Measurements from ENCODE around the gene CDCA7L. TPM values are rescaled to one million over a fixed set of nuclear protein-coding genes. Genes with fewer than 3 reads are reported as not detected.
"Not testable (repeated sequence)": the region's sequence is repeated elsewhere in the genome, so short reads cannot be mapped to it uniquely, and the experiment has no call there.

CDCA7L gene
- total RNA-seq, 1 donor from 2014 or later: 59.1 TPM

DNA sequence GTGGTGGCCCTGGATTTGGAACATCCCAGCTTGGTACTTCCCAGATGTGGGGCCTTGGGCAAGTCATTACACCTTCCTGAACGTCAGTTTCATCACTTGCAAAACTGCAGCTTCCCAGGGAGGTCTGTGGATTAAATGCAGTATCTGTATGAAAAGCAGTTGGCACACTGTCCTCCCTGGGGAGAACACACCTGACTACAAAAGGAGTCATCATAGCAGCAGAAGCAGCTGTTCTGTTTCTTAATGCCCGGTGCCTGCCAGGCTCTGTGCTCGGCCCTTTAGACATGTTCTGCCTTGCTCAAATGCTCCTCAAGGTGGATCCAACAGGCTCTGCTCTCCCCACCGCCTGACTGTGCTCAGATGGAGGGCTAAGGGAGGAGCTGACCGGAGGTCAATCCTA, 31.0 kb downstream of the CDCA7L start:
- DNase-seq (ENCODE audit: missing footprints) (no peak), ATAC-seq (no peak)
- intact Hi-C loops (cut with DNase I): no loop called here

DNA sequence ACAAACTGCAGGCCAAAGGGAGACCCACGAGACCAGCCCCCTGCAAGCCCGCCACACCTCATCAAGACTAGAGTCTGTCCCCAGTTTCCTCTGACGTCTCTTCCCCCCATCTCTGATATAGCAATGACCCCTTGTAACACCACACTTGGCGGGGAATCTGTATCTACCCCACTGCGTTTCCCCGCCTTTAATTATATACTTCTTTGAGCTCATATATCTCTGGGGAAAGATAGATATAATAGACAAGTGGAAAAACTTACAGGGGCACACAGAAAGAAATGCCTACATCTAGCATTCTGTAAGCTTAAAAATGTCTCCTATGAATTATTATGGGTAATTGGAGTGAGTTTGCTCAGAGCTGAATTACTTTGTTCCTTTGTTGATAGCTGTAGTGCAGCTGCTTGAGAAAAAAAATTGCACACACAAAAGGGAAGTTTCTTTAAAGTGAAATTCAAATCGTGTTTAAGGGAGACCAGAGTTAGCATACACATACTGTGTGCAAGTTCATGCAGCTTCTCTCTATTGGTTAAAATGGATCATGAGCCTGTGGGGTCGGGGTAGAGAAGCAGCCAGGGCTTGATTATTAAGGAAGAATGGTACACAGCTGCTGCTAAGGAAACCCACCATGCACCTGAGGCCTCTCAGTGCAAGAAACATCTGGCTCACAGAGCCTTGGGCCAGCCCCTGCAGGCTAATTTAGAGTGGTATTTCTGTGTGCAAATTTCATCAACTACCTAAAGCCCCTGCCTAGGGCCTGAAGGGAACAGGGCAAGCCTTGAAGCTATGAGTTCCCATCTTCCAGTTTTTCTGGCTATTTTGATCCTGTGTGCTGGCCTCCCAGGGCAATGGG, 32.5 kb downstream of the CDCA7L start:
- DNase-seq (ENCODE audit: missing footprints) (no peak), ATAC-seq (no peak)
- intact Hi-C loops (cut with DNase I): loop anchor here (2.0 kb wide), 1 partner anchor 32 kb away; the partner anchor contains the start of gene CDCA7L

DNA sequence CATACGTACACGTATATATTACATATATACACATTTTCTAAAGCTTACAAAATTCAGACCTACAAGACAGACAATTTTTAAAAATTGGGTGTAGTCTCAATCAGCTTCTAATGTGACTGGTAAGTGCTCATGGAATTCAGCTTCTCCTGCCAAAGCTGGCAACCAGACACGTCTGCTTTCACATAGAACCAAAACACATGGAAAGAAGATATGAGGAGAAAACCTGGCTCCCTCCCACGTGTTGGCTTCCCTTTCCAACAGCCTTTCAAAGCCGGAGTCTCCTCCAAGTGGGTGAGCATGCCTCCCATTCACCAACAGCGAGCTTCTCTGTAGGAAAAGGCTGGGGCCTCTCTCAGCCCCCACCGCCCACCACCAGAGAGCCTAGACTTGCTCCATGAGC, 33.4 kb downstream of the CDCA7L start:
- intact Hi-C loops (cut with DNase I): loop anchor here (2.0 kb wide), 1 partner anchor 32 kb away; the partner anchor contains the start of gene CDCA7L
- peak; percentile 67 for ATAC-seq

DNA sequence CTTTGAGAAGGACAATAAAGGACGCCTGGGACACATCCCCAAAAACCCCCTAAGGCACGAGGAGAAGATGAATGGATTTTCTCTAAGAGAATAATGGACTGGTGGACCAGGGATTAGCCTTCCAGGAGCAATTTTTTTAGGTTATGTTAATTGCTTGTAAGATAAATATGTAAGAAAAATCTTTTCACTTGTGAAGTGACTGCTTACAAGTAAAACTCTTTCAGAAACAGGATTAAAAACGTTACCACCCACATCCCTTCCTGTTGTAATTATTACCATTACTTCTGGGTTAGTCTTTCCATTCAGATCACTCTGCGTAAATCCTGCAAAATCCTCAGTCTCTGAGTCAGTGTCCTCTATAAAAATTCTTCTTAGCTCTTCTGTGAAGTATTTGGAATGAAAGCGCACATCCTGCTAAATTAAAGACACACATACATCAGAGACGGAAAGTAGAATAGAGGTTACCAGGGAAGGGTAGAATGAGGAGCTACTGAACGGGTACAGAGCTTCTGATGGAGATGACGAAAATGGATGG, 34.3 kb downstream of the CDCA7L start:
- ATAC-seq (no peak), DNase-seq (ENCODE audit: missing footprints) (no peak)
- intact Hi-C loops (cut with DNase I): no loop called here

More for the DNA sequence above, 33.4 kb downstream of the CDCA7L start:
- no peak for DNase-seq (ENCODE audit: missing footprints)

DNA sequence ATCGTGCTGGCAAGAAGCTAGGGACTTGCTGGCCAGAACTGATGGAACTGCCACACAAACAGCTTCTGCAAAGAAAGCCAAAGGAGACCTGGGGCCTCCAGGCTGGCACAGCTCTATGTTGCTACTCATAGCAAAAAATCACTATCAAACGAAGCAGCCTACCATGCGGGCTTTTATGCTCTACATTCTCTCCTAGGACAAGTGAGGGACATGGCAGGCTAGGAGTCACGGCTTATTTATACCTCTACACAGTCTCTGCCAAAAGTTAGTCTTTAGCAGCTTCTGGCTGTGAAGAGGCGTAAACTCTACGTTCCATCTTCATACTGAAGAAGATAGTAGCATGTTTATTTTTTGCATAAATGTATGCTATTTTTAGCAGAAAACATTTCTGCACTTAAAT, 35.4 kb downstream of the CDCA7L start:
- DNase-seq (ENCODE audit: missing footprints) (no peak), ATAC-seq (peak; percentile 87)
- intact Hi-C loops (cut with DNase I): no loop called here

DNA sequence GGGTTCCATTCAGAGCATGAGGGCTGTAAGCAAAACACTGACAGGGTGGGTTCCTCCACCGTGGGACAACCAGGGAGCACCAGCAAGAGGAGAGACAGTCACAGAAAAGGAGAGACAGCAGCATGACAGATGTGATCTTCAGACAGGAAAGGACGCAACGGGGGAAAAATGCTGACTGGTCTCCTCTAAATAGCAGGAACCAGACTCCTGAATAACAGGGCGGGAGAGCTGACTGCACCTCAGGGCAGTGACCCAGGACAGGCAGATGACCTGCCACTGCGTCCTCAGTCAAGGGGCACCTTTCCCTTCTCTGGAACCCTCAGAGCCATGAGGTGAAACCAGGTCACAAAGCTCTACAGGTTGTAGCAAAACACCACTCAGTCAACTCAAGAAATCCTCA, 37.0 kb downstream of the CDCA7L start:
- ATAC-seq (no peak), DNase-seq (ENCODE audit: missing footprints) (no peak)
- intact Hi-C loops (cut with DNase I): no loop called here

DNA sequence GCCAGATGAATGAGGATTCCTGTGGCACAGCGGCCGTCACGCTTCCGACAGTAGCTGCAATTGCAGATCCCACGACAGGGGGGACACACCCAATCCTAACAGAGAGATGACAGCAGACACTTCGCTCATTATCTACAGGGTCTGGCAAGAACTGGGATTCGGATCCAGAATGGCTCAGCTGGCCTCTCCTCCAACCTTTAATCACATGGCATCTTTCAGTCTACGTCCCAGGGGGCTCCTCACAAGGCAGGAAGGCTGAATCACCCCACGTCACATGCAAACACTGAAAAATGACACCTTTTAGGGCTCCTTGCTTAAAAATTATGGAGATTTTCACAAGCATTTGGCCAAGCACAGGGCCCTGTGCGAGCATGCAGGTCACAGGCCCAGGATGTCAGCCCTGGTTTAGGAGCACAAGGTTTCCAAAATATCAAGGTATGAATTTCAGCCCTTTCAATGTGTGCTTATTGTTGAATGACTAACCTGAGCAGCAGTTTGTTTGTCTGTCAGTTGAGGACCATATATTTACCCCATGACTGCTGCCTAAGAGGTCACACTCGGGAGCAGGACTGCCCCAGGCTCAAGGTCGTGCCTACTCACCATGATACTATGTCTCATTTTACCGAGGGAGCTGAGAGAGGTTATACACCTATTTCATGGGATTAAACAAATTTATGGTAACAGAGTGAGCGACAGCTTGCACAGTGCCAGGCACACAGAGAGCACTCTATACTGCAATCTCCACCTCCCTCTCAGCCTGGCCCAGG, 42.5 kb downstream of the CDCA7L start:
- DNase-seq (ENCODE audit: missing footprints) (no peak), ATAC-seq (peak; percentile 43)
- intact Hi-C loops (cut with DNase I): no loop called here

DNA sequence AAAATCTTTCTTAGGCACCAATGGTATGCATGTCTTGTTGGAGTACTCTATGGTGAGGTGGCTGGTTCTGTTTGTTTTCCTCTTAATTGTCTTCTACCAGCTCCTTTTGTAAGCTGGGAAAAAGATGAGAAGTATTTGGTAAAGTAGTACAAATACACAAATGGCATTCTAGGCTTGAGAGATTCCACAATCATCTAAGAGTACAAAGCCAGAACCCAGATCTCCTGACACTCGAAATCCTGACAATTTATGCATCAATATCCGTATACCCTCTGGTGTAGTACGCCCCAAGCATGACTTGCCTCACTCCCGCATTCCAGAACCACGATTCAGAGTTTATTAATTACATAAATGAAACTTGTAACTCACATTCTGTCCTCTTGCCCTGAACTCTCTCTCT, 43.5 kb downstream of the CDCA7L start:
- DNase-seq (ENCODE audit: missing footprints) (no peak), ATAC-seq (no peak)
- intact Hi-C loops (cut with DNase I): no loop called here

DNA sequence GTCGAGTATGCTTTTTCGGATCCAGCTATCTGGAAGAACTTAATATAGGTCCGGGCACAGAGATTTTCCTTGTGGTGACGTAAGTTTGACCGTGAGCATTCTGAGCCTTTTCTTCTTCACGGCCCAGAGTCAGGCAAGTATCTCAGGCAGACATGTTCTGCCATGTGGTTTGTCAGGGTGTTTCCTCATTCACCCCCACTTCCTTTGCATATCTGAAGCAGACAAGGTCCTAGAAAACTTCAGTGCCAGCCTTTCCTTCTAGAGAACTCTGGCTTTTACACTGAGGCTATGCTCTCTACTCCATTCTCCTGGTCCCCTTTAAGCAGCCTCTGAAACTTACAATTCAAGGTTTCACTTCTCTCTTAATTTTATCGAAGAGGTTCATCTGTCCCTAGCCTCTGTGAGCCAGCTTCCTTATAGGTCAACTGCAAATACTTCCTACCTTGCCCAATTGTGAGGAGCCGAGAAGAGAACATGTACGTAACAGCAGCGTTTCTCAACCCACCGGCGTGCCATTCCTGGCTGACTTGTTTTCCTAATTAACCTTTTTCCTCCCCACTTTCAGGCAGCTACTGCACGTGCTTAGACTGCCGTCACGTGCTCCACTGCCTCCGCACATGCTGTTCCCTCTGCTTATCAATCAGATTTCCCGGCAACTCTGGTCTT, 47.3 kb downstream of the CDCA7L start:
- ATAC-seq (peak; percentile 15), DNase-seq (ENCODE audit: missing footprints) (peak; percentile 72)
- intact Hi-C loops (cut with DNase I): no loop called here

DNA sequence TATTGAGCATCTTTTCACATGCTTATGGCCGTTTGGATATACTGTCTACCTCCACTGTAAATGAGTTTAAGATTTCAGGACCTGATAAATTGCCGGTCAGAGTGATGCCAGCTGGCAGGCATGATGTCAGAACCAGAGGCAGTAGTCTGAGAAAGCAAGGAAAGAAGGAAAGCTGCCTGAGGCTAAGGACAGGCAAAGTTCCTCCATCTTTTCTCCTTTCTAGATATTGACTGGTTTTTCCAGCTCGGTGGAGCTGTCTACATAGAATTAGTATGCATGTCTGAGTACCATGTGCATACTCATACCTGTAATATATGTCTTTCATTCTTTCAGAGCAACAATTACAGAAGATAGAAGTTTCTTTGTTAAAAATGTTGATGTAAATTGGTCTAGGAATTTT, 52.3 kb downstream of the CDCA7L start:
- no peak for DNase-seq (ENCODE audit: missing footprints)
- intact Hi-C loops (cut with DNase I): no loop called here
- no peak for ATAC-seq

DNA sequence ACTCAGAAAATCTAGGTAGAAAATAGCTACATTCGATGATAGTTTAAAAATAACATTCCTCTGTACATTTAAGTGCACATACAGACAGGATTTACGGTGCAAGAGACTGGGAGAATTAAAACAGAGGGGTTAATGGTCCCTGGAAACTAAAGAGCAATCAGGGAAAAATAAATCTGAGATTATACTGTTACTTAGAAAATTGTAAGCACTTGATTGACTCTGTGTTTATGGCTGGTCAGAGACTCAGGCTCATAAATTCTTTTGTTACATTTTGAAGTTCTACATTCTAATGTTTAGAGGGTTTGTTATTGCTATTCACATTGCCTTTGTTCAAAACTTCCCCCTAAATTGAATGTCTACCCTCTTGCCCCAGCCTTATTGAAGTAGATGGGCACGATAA, 54.4 kb downstream of the CDCA7L start:
- ATAC-seq (no peak), DNase-seq (ENCODE audit: missing footprints) (no peak)
- intact Hi-C loops (cut with DNase I): no loop called here

DNA sequence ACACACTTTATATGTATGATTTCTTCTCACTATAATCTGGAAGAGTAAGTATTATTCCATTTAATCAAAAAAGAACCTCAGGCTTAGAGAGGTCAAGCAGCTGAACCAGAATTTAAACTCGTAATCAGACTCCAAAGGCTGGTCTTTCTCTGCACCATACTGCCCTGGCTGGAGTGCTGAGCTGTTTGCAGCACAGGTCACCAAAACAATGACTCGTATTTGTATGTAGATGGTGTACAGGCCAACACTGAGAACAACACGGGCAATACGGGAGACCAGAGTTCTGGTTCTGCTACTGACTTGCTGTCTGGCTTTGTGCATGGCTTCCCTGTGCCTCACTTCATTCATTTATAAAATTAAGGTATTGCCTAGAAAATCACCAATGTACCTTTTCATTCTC, 57.9 kb downstream of the CDCA7L start:
- no peak for ATAC-seq
- intact Hi-C loops (cut with DNase I): no loop called here
- no peak for DNase-seq (ENCODE audit: missing footprints)

DNA sequence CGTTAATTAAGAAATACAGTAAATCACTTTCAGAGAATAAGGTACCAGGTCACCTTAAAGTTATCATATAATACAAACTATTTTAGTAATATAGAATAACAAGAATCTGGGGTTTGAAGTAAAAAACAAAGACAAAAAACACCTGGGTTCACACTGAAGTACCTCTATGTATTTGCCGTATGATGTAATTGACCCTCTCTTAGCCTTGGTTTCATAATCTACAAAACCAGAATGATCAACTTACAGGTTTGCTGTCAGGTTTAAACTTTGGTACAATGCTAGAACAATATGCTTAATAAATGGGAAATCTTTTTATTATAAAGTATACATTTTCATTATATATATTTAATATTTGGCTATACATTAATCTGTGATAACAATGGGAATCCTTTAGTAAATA, 58.3 kb downstream of the CDCA7L start:
- ATAC-seq: no peak
- intact Hi-C loops (cut with DNase I): no loop called here
- no peak for DNase-seq (ENCODE audit: missing footprints)

DNA sequence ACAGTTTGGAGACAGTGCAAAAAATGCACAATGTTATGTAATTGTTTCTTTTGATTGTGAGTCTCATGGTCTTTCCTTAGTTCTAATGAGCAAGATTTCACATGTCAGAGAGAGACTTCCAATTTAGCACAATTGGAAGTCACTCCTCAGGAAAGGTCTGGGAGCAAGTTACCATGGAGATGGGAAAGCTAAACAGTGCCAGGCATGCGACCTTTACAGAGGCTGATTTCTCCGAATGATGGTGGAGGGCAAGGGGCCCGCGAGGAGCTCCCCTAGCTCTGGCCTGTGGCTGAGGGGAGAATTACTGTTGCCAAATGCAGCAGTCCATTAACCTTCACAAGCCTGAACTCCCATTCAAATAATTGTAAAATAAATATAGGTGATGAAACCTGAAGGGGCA, 59.3 kb downstream of the CDCA7L start:
- ATAC-seq (no peak), DNase-seq (ENCODE audit: missing footprints) (no peak)
- intact Hi-C loops (cut with DNase I): no loop called here

DNA sequence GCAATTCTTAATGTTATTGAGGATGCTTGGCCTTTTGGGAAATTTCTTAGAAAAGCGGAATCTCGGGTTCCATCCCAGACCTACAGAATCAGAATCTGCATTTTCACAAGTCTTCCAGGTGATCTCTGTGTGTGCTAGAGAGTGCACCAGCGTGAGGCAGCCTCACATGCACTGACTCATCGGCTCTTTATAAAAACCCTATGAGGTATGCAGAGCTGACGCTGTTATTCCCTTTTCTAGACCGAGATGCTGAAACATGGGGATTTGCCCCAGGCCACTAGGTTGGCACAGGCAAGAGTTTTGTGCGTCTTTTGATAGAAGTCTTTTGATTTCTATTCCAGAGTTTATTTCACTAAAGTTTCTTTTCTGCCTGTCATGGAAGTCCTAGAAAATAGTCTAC, 61.2 kb downstream of the CDCA7L start:
- ATAC-seq (no peak), DNase-seq (ENCODE audit: missing footprints) (no peak)
- intact Hi-C loops (cut with DNase I): no loop called here

DNA sequence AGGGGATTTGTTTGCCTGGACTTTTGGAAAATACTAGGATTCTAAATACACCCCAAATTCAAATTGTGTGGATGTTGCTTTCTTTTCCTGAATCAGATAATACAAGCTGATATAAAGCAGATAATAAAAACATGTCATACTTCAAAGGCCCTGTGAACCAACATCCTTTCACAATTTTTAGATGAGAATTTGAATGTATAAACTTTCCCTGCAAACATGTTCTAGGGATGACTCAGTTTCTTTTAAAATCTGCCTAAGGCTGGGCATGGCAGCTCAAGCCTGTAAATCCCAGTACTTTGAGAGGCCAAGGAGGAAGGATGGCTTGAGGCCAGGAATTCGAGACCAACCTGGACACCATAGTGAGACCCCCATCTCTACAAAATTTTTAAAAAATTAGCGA, 62.2 kb downstream of the CDCA7L start:
- intact Hi-C loops (cut with DNase I); ATAC-seq; DNase-seq (ENCODE audit: missing footprints): not testable (repeated sequence)

DNA sequence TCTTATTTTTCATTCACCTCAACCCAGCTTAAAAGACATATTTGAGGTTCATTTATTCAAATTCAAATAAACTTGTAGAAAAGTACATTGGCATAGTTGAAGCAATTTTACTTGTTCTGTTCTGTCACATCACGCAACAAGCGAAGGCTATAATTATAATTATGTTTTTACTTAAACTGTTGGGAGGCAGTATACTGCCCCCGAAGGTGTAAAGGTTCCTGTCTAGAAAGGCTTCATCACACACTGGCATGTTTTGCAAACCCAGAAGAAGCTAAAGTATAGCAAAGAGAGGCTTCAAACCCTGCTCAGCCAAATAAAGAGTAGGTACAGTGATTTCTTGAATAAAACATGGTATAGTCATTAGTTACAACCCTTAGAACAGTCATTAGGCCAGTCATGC, 62.6 kb downstream of the CDCA7L start:
- DNase-seq (ENCODE audit: missing footprints) (no peak), ATAC-seq (no peak)
- intact Hi-C loops (cut with DNase I): no loop called here

DNA sequence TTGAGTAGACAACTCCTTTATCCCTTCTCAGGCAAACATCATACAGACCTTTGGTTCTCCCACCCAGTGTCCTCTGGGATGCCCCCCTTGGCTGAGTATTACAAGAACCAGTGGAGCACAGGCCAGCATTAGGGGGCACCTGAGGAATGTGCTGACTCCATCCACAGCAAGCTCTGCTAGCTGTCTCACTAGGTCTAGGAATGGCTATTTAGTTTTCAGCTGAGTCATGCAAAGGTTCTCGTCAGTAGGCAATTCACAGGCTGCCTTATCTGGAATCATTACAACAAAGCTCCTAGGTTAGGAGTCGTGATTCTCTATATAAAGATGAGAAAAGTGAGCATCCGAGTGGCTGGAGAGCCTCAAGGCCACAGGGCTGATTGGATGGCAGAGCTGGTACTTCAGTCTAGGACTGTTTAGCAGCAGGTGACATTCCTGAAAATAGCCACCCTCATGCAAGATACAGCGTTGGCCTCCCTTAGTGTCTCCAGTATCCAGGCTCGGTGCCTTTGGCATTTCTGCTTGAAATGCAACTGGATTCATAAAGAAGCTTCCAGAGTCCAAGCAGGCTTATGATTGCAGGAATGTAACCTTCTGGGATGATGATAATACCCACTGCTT, 75.8 kb downstream of the CDCA7L start:
- intact Hi-C loops (cut with DNase I): no loop called here
- ATAC-seq (peak; percentile 52), DNase-seq (ENCODE audit: missing footprints) (no peak)

DNA sequence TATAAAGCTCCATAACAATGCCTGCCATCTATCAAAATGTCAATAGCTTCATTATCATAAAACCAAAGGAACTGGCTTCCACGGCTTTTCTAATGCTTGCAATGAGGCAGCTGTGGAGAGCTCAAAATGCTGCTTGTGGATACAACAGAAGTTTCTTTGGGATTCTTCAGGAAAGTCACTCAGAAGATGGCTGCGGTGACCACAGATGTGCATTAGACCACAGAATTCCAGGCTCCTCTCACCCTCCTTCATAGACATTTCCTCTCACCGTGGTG, 77.2 kb downstream of the CDCA7L start:
- ATAC-seq (no peak), DNase-seq (ENCODE audit: missing footprints) (no peak)
- intact Hi-C loops (cut with DNase I): no loop called here

All from Right ventricle myocardium inferior (tissue), 1 donor.